ENCODE measurements around the gene B3GAT1. TPM values are rescaled to one million over a fixed set of nuclear protein-coding genes. Genes with fewer than 3 reads are reported as not detected.
A peak's percentile ranks its signal among the peaks of the same experiment; 100 is the strongest.

The B3GAT1 gene
- total RNA-seq, 1 donor from 2014 or later, result 1.9 TPM

- Mint-ChIP-seq H3K36me3 (ENCODE audit: low read depth, unreplicated experiment) (no peaks in the 10 kb centered on the region), H3K4me3 (ENCODE audit: unreplicated experiment) (peak overlapping the region; percentile 88), H3K27me3 (ENCODE audit: low read depth, unreplicated experiment) (peaks cover 42% of the 10 kb centered on the region), H3K9me3 (ENCODE audit: unreplicated experiment) (peaks cover 4% of the 10 kb centered on the region), H3K4me1 (ENCODE audit: low read depth, unreplicated experiment) (no peaks in the 10 kb centered on the region), H3K27ac (ENCODE audit: unreplicated experiment) (no peak overlapping the region)
- no peak overlapping the region for H2AFZ ChIP-seq (ENCODE audit: low read depth, low read length)
- H3K27me3 ChIP-seq (ENCODE audit: insufficient read depth, low read length), result peaks cover 22% of the 10 kb centered on the region
- no peak overlapping the region for H3K27ac ChIP-seq (ENCODE audit: low read depth, low read length)
- H3K79me2 ChIP-seq (ENCODE audit: insufficient read depth, low read length), result no peaks in the 10 kb centered on the region
- no peak for TF ChIP-seq CTCF (IDR thresholded peaks at IDR 0.05; ENCODE audit: insufficient read depth, low read depth, low read length)
- no peak for TF ChIP-seq EZH2 (IDR thresholded peaks at IDR 0.05; ENCODE audit: insufficient read depth, low read length)
- no peaks in the 10 kb centered on the region for H3K36me3 ChIP-seq (ENCODE audit: insufficient read depth, low read length)
- no peak overlapping the region for H3K9ac ChIP-seq (ENCODE audit: low read length)
- H3K4me2 ChIP-seq (ENCODE audit: low read length), result peak overlapping the region; percentile 77
- FAIRE-seq, result no peak
- DNase-seq (ENCODE audit: low read depth), result no peak
- H3K4me1 ChIP-seq (ENCODE audit: insufficient read depth, low read length), result no peaks in the 10 kb centered on the region
- no peaks in the 10 kb centered on the region for H3K9me3 ChIP-seq (ENCODE audit: insufficient read depth, low read depth, low read length)
- no peaks in the 10 kb centered on the region for H4K20me1 ChIP-seq (ENCODE audit: insufficient read depth, low read length)
- peak overlapping the region; percentile 33 for H3K4me3 ChIP-seq (ENCODE audit: insufficient read depth, low read depth, low read length)
Observed at GRCh38 chr11:134330611-134331353, 81.3 kb downstream of the B3GAT1 start.

Other genes with a start within 250 kb of the B3GAT1 start
- gene NCAPD3, start 188.3 kb downstream of the B3GAT1 start, total RNA-seq, result 17.0 and 18.5 TPM in 2 replicates
- gene VPS26B, start 187.6 kb downstream of the B3GAT1 start, total RNA-seq, result 46.6 and 47.8 TPM in 2 replicates
- 30.5 and 31.6 TPM in 2 replicates for gene THYN1, start 158.9 kb downstream of the B3GAT1 start, total RNA-seq
- 15.2 and 15.8 TPM in 2 replicates for gene ACAD8, start 158.7 kb downstream of the B3GAT1 start, total RNA-seq
- gene GLB1L3, start 135.9 kb downstream of the B3GAT1 start, total RNA-seq, result 0.20 and 0.22 TPM in 2 replicates
- 2.8 and 3.0 TPM in 2 replicates for gene GLB1L2, start 80.3 kb downstream of the B3GAT1 start, total RNA-seq